ENCODE results near the gene KANTR. TPM values are rescaled to one million over a fixed set of nuclear protein-coding genes. Genes with fewer than 3 reads are reported as not detected.
A peak's percentile ranks its signal among the peaks of the same experiment; 100 is the strongest.

The KANTR gene
- polyA plus RNA-seq, 1 donor: 9.1 TPM

GRCh38 chrX:53081925-53082772 is 11.8 kb upstream of the KANTR start, which contains the start of gene TSPYL2:
Gene TSPYL2 (plus strand): TSS chrX:53082367. CDS start chrX:53082499, 132 bp downstream.
- peak; percentile 88 for DNase-seq (ENCODE audit: low read depth)

GRCh38 chrX:53082773-53083616 is 10.9 kb upstream of the KANTR start:
- DNase-seq (ENCODE audit: low read depth): no peak

- DNase-seq (ENCODE audit: low read depth): no peak
These were observed 9.8 kb upstream of the KANTR start for GRCh38 chrX:53084043-53084570.

- no peak for DNase-seq (ENCODE audit: low read depth)
These were observed 9.1 kb upstream of the KANTR start for GRCh38 chrX:53084863-53085262.

- no peak for DNase-seq (ENCODE audit: low read depth)
These were observed 8.2 kb upstream of the KANTR start for GRCh38 chrX:53085661-53086229.

- no peak for DNase-seq (ENCODE audit: low read depth)
These were observed 7.5 kb upstream of the KANTR start for GRCh38 chrX:53086464-53086863.

- DNase-seq (ENCODE audit: low read depth): no peak
These were observed 6.5 kb upstream of the KANTR start for GRCh38 chrX:53087388-53087831.

GRCh38 chrX:53088136-53088974 is 5.6 kb upstream of the KANTR start:
- no peak for DNase-seq (ENCODE audit: low read depth)

GRCh38 chrX:53089224-53089842 is 4.6 kb upstream of the KANTR start:
- DNase-seq (ENCODE audit: low read depth): peak; percentile 53

GRCh38 chrX:53089925-53090324 is 4.0 kb upstream of the KANTR start:
- DNase-seq (ENCODE audit: low read depth): no peak

GRCh38 chrX:53091354-53091753 is 2.6 kb upstream of the KANTR start:
- DNase-seq (ENCODE audit: low read depth): no peak

GRCh38 chrX:53093177-53093655 is 726 bp upstream of the KANTR start:
- no peak for DNase-seq (ENCODE audit: low read depth)

- no peak for DNase-seq (ENCODE audit: low read depth)
These were observed 602 bp downstream of the KANTR start for GRCh38 chrX:53094582-53094905.

- no peak for DNase-seq (ENCODE audit: low read depth)
These were observed 1.9 kb downstream of the KANTR start for GRCh38 chrX:53095796-53096195.

GRCh38 chrX:53114864-53115549 is 21.1 kb downstream of the KANTR start:
- DNase-seq (ENCODE audit: low read depth): no peak

- DNase-seq (ENCODE audit: low read depth): no peak
These were observed 21.6 kb downstream of the KANTR start for GRCh38 chrX:53115550-53115874.

GRCh38 chrX:53116101-53116500 is 22.2 kb downstream of the KANTR start:
- no peak for DNase-seq (ENCODE audit: low read depth)

- no peak for DNase-seq (ENCODE audit: low read depth)
These were observed 28.1 kb downstream of the KANTR start for GRCh38 chrX:53122013-53122412.

- no peak for DNase-seq (ENCODE audit: low read depth)
These were observed 31.6 kb downstream of the KANTR start for GRCh38 chrX:53125506-53125905.

- DNase-seq (ENCODE audit: low read depth): no peak
These were observed 32.4 kb downstream of the KANTR start for GRCh38 chrX:53126377-53126776.
